H1 (cell line): ENCODE data around the gene FUNDC2. TPM values are rescaled to one million over a fixed set of nuclear protein-coding genes. Genes with fewer than 3 reads are reported as not detected.

ENCODE experiments used
- CHD7 ChIP-seq: fragments of 300-600 bp; sonication (generic); IDR thresholded peaks from 2 replicates; pipeline ENCODE4 v1.7.1; 2012; ENCODE audit warnings: low read length, moderate library complexity, mild to moderate bottlenecking, inconsistent platforms; ENCODE audit not compliant: insufficient replicate concordance
- CTCF ChIP-seq, 3 experiments: IDR thresholded peaks; 1 replicate in 2 of 3; 2 replicates in 1 of 3; pipeline versions ENCODE4 v1.5.1 to v1.6.1; 2011; ENCODE audit warnings: low read length in 3 of 3, mild to moderate bottlenecking in 3 of 3, inconsistent platforms in 2 of 3, low read depth in 1 of 3, moderate library complexity in 1 of 3; ENCODE audit not compliant: insufficient read depth in 1 of 3; ENCODE audit errors: control extremely low read depth in 1 of 3
- polyA plus RNA-seq, 7 experiments: library from polyadenylated mRNA; depleted of rRNA in 3 of 7; stranded (reverse) in 5 of 7; unstranded in 2 of 7; fragments of >200 nt in 5 of 7; fragments of 200-250 nt in 2 of 7; gene quantifications; 1 replicate in 5 of 7; 2 replicates in 1 of 7; 4 replicates in 1 of 7; pipeline versions ENCODE4 v1.2.1 to v1.2.3, GENCODE V29; 2011 to 2013; ENCODE audit warnings: missing spikeins in 2 of 7, mixed read lengths in 2 of 7
- total RNA-seq: library from RNA; stranded (reverse); fragmentation: NEBNext Ultra II Directional; extraction: Animal tissue kit (Norgen Biotek cat#: 25700); gene quantifications from 2 replicates; pipeline ENCODE4 v1.2.1, GENCODE V29; 2021

Gene FUNDC2
- total and polyA plus RNA-seq, 2 of the 8 experiments (the other 6 are each of a cell fraction or from before 2014, with no cell fraction given) = 67.7 to 93.7 TPM

- TF ChIP-seq CHD7 (no peak), CTCF (IDR thresholded peaks at IDR 0.05; ENCODE audit: control extremely low read depth in 1 of 3, insufficient read depth in 1 of 3, low read depth in 1 of 3, low read length in 3 of 3) (peak in 2 of 3 experiments; percentile 32 to 57; a peak in 3 of 4 replicates)
Observed at GRCh38 chrX:155094468-155095061, 67.9 kb downstream of the FUNDC2 start (continued).
